HCT116 (cell line): ENCODE measurements around the gene MUSTN1. TPM values are rescaled to one million over a fixed set of nuclear protein-coding genes. Genes with fewer than 3 reads are reported as not detected.

ENCODE experiments used
- ATAC-seq: fragments of 200-7000 bp; cut with Tn5 transposase; 2 replicates; pipeline ENCODE4 v1.9.1; 2020; ENCODE audit warnings: mild to moderate bottlenecking, moderate library complexity
- BruUV-seq: library from RNA; stranded (reverse); fragments of 400-500 nt; replicated peaks from 2 replicates; lab custom pipeline; 2021; lab: Mats Ljungman, UMichigan
- CTCF ChIA-PET: fragments of 300-600 bp; sonication (Branson Sonifier 250); formaldehyde crosslinking; loops from one replicate; lab custom pipeline; 2021; ENCODE audit warnings: antibody characterized with exemption; lab: Charles Lee
- POLR2A ChIA-PET: fragments of 300-600, 350-600 bp; sonication (Branson Sonifier 250); formaldehyde crosslinking; loops from one replicate; lab custom pipeline; 2021; ENCODE audit warnings: antibody characterized with exemption; lab: Charles Lee
- RAD21 ChIA-PET, 2 experiments: fragments of 300-600 bp; sonication (Branson Sonifier 250); formaldehyde crosslinking; loops; one replicate each; lab custom pipeline; 2023; ENCODE audit warnings: low total read pairs in 2 of 2; ENCODE audit not compliant: uncharacterized antibody in 2 of 2, unreplicated experiment in 2 of 2, low non-redundant PET in 1 of 2; lab: Charles Lee
- DNase-seq: peaks from one replicate; pipeline ENCODE4 v3.0.0-alpha.2; 2010; ENCODE audit warnings: low read depth, low spot score
- H2AFZ ChIP-seq: fragments of 200-600 bp; shearing (Covaris generic), sonication (generic); 2 replicates; pipeline ENCODE4 v1.6.1; 2017; ENCODE audit warnings: low read depth, mixed run types, mixed read lengths, antibody characterized with exemption, low read length; ENCODE audit not compliant: poor library complexity, severe bottlenecking
- H3K27ac ChIP-seq: 2 replicates; pipeline ENCODE4 v1.5.1; 2012; ENCODE audit warnings: low read depth, low read length
- H3K27me3 ChIP-seq: fragments of 200-600 bp; sonication (generic); 2 replicates; pipeline ENCODE4 v1.6.1; 2016; ENCODE audit warnings: mixed run types, low read length, mixed read lengths; ENCODE audit not compliant: insufficient read depth
- H3K36me3 ChIP-seq, 2 experiments: fragments of 200-500 bp in 1 of 2; fragments of 200-600 bp in 1 of 2; sonication (Bioruptor generic) in 1 of 2; sonication (generic) in 1 of 2; 2 replicates each; pipeline versions ENCODE4 v1.5.1 to v1.6.1; 2014 to 2016; ENCODE audit warnings: low read length in 2 of 2, inconsistent platforms in 1 of 2, mixed read lengths in 1 of 2, mixed run types in 1 of 2; ENCODE audit not compliant: insufficient read depth in 2 of 2, control insufficient read depth in 1 of 2
- H3K4me1 ChIP-seq, 2 experiments: fragments of 200-600 bp in 1 of 2; sonication (generic) in 1 of 2; 2 replicates each; pipeline versions ENCODE4 v1.5.1 to v1.6.1; 2012 to 2017; ENCODE audit warnings: low read length in 2 of 2, inconsistent platforms in 1 of 2, mild to moderate bottlenecking in 1 of 2, mixed read lengths in 1 of 2, mixed run types in 1 of 2, moderate library complexity in 1 of 2; ENCODE audit not compliant: insufficient read depth in 2 of 2, control insufficient read depth in 1 of 2
- H3K4me2 ChIP-seq: fragments of 200-600 bp; sonication (generic); 2 replicates; pipeline ENCODE4 v1.6.1; 2017; ENCODE audit warnings: mixed run types, low read length, mixed read lengths
- H3K4me3 ChIP-seq, 2 experiments: fragments of 200-600 bp in 1 of 2; sonication (generic) in 1 of 2; replicated peaks in 1 of 2; 2 replicates each; pipeline ENCODE4 v1.5.1; 2011 to 2016; ENCODE audit warnings: low read length in 2 of 2, control low read depth in 1 of 2, low read depth in 1 of 2, mild to moderate bottlenecking in 1 of 2, mixed read lengths in 1 of 2, mixed run types in 1 of 2
- H3K79me2 ChIP-seq: fragments of 200-600 bp; sonication (generic); 2 replicates; pipeline ENCODE4 v1.6.1; 2017; ENCODE audit warnings: mild to moderate bottlenecking, mixed run types, low read length, moderate library complexity, mixed read lengths; ENCODE audit not compliant: insufficient read depth
- H3K9ac ChIP-seq: fragments of 200-600 bp; sonication (generic); 2 replicates; pipeline ENCODE4 v1.6.1; 2016; ENCODE audit warnings: low read length, mixed read lengths
- H3K9me2 ChIP-seq: fragments of 200-600 bp; sonication (generic), shearing (Covaris generic); 2 replicates; pipeline ENCODE4 v1.6.1; 2017; ENCODE audit warnings: mixed run types, mild to moderate bottlenecking, moderate library complexity; ENCODE audit not compliant: insufficient read depth
- H3K9me3 ChIP-seq, 2 experiments: fragments of 200-500 bp in 1 of 2; fragments of 200-600 bp in 1 of 2; sonication (Bioruptor generic) in 1 of 2; sonication (generic) in 1 of 2; 2 replicates each; pipeline ENCODE4 v1.6.1; 2014 to 2017; ENCODE audit warnings: low read length in 2 of 2, mixed read lengths in 2 of 2, inconsistent platforms in 1 of 2, low read depth in 1 of 2, mild to moderate bottlenecking in 1 of 2, mixed run types in 1 of 2, moderate library complexity in 1 of 2; ENCODE audit not compliant: control insufficient read depth in 1 of 2, insufficient read depth in 1 of 2
- H4K20me1 ChIP-seq: fragments of 200-600 bp; sonication (generic), shearing (Covaris generic); 2 replicates; pipeline ENCODE4 v1.6.1; 2017; ENCODE audit warnings: mixed run types, mild to moderate bottlenecking, moderate library complexity; ENCODE audit not compliant: insufficient read depth
- CEBPB ChIP-seq: IDR thresholded peaks from 2 replicates; pipeline ENCODE4 v1.6.1; 2012; ENCODE audit warnings: low read depth
- EGR1 ChIP-seq: IDR thresholded peaks from 2 replicates; pipeline ENCODE4 v1.6.1; 2012; ENCODE audit warnings: low read depth
- EZH2 ChIP-seq: fragments of 200-600 bp; sonication (generic); IDR thresholded peaks from 2 replicates; pipeline ENCODE4 v1.6.1; 2017; ENCODE audit warnings: antibody characterized with exemption, mixed run types
- FOSL1 ChIP-seq: IDR thresholded peaks from 2 replicates; pipeline ENCODE4 v1.6.1; 2012; ENCODE audit warnings: low read depth
- JUND ChIP-seq: IDR thresholded peaks from 2 replicates; pipeline ENCODE4 v1.6.1; 2012
- RAD21 ChIP-seq: IDR thresholded peaks from 2 replicates; pipeline ENCODE4 v1.6.1; 2012; ENCODE audit warnings: low read depth, mild to moderate bottlenecking
- SIN3A ChIP-seq: IDR thresholded peaks from 2 replicates; pipeline ENCODE4 v1.6.1; 2012; ENCODE audit warnings: low read depth
- SP1 ChIP-seq: IDR thresholded peaks from 2 replicates; pipeline ENCODE4 v1.6.1; 2012; ENCODE audit warnings: low read depth
- SRF ChIP-seq: IDR thresholded peaks from 2 replicates; pipeline ENCODE4 v1.6.1; 2012; ENCODE audit warnings: low read depth
- ZNF274 ChIP-seq: fragments of 200-500 bp; sonication (Bioruptor generic); IDR thresholded peaks from 2 replicates; pipeline ENCODE4 v1.6.1; 2014; ENCODE audit warnings: mild to moderate bottlenecking, low read depth, low read length, inconsistent platforms
- intact Hi-C: fragments of 100-400 bp; cut with micrococcal nuclease; formaldehyde crosslinking; loops from 2 replicates; pipeline ENCODE4 v1.10.0; 2022
- total RNA-seq: library from RNA; stranded (reverse); gene quantifications from one replicate; pipeline ENCODE4 v1.2.1, GENCODE V29; 2021; ENCODE audit not compliant: unreplicated experiment
- TF ChIP-seq, protein P1 (sequence below): IDR thresholded peaks from 2 replicates; pipeline ENCODE4 v1.6.1; 2011; ENCODE audit warnings: mild to moderate bottlenecking, low read length, moderate library complexity; ENCODE audit not compliant: insufficient replicate concordance; ENCODE audit errors: extremely low read depth
- TF ChIP-seq, protein P2 (sequence below): IDR thresholded peaks from 2 replicates; pipeline ENCODE4 v1.6.1; 2012
- TF ChIP-seq, protein P3 (sequence below): IDR thresholded peaks from 2 replicates; pipeline ENCODE4 v1.6.1; 2012; ENCODE audit warnings: low read depth

MUSTN1 gene
- total RNA-seq, 1 experiment from 2014 or later, result 0.44 TPM

DNA sequence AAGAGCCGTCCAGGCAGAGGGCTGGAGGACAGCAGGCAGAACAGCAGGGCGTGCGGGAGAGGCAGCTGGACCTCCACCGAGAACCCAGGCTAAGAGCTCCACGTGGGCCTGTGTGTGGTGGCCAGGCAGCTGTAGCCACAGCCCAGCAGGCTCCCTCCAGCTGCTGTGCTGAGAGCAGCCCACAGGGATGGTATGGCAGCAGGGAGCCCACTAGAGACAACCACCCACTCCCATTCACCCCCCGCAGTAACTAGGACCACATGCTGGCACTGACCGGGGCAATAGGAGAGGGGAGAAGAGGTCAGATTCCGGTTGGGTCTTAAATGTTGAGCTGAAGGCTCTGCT lies 25.6 kb upstream of the MUSTN1 start:
- H3K27ac ChIP-seq, result no peak overlapping the region
- H3K36me3 ChIP-seq, result no peaks in the 10 kb centered on the region
- no peaks in the 10 kb centered on the region for H3K79me2 ChIP-seq
- no peak overlapping the region for H3K4me3 ChIP-seq
- H2AFZ ChIP-seq, result no peak overlapping the region
- H3K9ac ChIP-seq, result no peak overlapping the region
- ChIA-PET POLR2A (no interaction called here), CTCF (no interaction called here), RAD21 (no interaction called here)
- H3K27me3 ChIP-seq, result no peaks in the 10 kb centered on the region
- H3K4me2 ChIP-seq, result no peak overlapping the region
- no peaks in the 10 kb centered on the region for H4K20me1 ChIP-seq
- intact Hi-C loops, result no loop called here
- H3K9me2 ChIP-seq, result no peaks in the 10 kb centered on the region
- DNase-seq (no peak), ATAC-seq (no peak)
- TF ChIP-seq CEBPB (no peak), RAD21 (no peak), JUND (no peak), EGR1 (no peak), SIN3A (no peak), ZNF274 (no peak), EZH2 (no peak), SRF (no peak), SP1 (no peak), FOSL1 (no peak)
- TF ChIP-seq, protein P1, sequence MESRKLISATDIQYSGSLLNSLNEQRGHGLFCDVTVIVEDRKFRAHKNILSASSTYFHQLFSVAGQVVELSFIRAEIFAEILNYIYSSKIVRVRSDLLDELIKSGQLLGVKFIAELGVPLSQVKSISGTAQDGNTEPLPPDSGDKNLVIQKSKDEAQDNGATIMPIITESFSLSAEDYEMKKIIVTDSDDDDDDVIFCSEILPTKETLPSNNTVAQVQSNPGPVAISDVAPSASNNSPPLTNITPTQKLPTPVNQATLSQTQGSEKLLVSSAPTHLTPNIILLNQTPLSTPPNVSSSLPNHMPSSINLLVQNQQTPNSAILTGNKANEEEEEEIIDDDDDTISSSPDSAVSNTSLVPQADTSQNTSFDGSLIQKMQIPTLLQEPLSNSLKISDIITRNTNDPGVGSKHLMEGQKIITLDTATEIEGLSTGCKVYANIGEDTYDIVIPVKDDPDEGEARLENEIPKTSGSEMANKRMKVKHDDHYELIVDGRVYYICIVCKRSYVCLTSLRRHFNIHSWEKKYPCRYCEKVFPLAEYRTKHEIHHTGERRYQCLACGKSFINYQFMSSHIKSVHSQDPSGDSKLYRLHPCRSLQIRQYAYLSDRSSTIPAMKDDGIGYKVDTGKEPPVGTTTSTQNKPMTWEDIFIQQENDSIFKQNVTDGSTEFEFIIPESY, result no peak
- TF ChIP-seq, protein P2, sequence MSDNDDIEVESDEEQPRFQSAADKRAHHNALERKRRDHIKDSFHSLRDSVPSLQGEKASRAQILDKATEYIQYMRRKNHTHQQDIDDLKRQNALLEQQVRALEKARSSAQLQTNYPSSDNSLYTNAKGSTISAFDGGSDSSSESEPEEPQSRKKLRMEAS, result no peak
- TF ChIP-seq, protein P3, sequence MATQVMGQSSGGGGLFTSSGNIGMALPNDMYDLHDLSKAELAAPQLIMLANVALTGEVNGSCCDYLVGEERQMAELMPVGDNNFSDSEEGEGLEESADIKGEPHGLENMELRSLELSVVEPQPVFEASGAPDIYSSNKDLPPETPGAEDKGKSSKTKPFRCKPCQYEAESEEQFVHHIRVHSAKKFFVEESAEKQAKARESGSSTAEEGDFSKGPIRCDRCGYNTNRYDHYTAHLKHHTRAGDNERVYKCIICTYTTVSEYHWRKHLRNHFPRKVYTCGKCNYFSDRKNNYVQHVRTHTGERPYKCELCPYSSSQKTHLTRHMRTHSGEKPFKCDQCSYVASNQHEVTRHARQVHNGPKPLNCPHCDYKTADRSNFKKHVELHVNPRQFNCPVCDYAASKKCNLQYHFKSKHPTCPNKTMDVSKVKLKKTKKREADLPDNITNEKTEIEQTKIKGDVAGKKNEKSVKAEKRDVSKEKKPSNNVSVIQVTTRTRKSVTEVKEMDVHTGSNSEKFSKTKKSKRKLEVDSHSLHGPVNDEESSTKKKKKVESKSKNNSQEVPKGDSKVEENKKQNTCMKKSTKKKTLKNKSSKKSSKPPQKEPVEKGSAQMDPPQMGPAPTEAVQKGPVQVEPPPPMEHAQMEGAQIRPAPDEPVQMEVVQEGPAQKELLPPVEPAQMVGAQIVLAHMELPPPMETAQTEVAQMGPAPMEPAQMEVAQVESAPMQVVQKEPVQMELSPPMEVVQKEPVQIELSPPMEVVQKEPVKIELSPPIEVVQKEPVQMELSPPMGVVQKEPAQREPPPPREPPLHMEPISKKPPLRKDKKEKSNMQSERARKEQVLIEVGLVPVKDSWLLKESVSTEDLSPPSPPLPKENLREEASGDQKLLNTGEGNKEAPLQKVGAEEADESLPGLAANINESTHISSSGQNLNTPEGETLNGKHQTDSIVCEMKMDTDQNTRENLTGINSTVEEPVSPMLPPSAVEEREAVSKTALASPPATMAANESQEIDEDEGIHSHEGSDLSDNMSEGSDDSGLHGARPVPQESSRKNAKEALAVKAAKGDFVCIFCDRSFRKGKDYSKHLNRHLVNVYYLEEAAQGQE, result no peak
- no TSS peak for BruUV-seq
- H3K9me3 ChIP-seq, result no peaks in the 10 kb centered on the region
- H3K4me1 ChIP-seq, result no peaks in the 10 kb centered on the region
